DOHH2 (cell line): Measurements from ENCODE around the gene KLHL2.

ENCODE experiments used
- H3F3A ChIP-seq: fragments of 200-600 bp; sonication (generic), shearing (Covaris generic); 2 replicates; pipeline ENCODE4 v1.6.0; 2016; ENCODE audit warnings: antibody characterized with exemption, mild to moderate bottlenecking; ENCODE audit not compliant: control insufficient read depth, insufficient read depth
- H3K27ac ChIP-seq: fragments of 200-600 bp; sonication (generic); 2 replicates; pipeline ENCODE4 v1.5.1; 2014; ENCODE audit warnings: low read depth, mild to moderate bottlenecking, low read length, moderate library complexity
- H3K27me3 ChIP-seq: fragments of 200-600 bp; sonication (generic); 2 replicates; pipeline ENCODE4 v1.6.1; 2014; ENCODE audit warnings: mild to moderate bottlenecking, low read length, mixed read lengths; ENCODE audit not compliant: control insufficient read depth
- H3K36me3 ChIP-seq: fragments of 200-600 bp; sonication (generic); 2 replicates; pipeline ENCODE4 v1.6.1; 2014; ENCODE audit warnings: mild to moderate bottlenecking, low read length, moderate library complexity, mixed read lengths; ENCODE audit not compliant: control insufficient read depth
- H3K4me1 ChIP-seq: fragments of 200-600 bp; sonication (generic); 2 replicates; pipeline ENCODE4 v1.6.1; 2014; ENCODE audit warnings: mild to moderate bottlenecking, low read length, mixed read lengths; ENCODE audit not compliant: control insufficient read depth
- H3K4me2 ChIP-seq: fragments of 200-600 bp; sonication (generic); 2 replicates; pipeline ENCODE4 v1.6.0; 2014; ENCODE audit warnings: mild to moderate bottlenecking, low read length, moderate library complexity
- H3K4me3 ChIP-seq: fragments of 200-600 bp; sonication (generic); 2 replicates; pipeline ENCODE4 v1.5.1; 2014; ENCODE audit warnings: mild to moderate bottlenecking, low read length, mixed read lengths
- H3K79me2 ChIP-seq: fragments of 200-600 bp; sonication (generic); 2 replicates; pipeline ENCODE4 v1.6.1; 2014; ENCODE audit warnings: mild to moderate bottlenecking, low read length, mixed read lengths; ENCODE audit not compliant: control insufficient read depth
- H3K9me2 ChIP-seq: fragments of 200-600 bp; sonication (generic); replicated peaks from 2 replicates; pipeline ENCODE4 v1.6.1; 2014; ENCODE audit warnings: mild to moderate bottlenecking, low read length, mixed read lengths; ENCODE audit not compliant: control insufficient read depth
- H3K9me3 ChIP-seq: fragments of 200-600 bp; sonication (generic); 2 replicates; pipeline ENCODE4 v1.6.1; 2014; ENCODE audit warnings: antibody characterized with exemption, low read length, mixed read lengths; ENCODE audit not compliant: control insufficient read depth, insufficient read depth
- H4K20me1 ChIP-seq: fragments of 200-600 bp; sonication (generic); 2 replicates; pipeline ENCODE4 v1.6.0; 2014; ENCODE audit warnings: low read depth, mild to moderate bottlenecking, antibody characterized with exemption, low read length, moderate library complexity; ENCODE audit not compliant: control insufficient read depth, insufficient read depth
- EZH2phosphoT487 ChIP-seq: fragments of 200-600 bp; sonication (generic); IDR thresholded peaks from 2 replicates; pipeline ENCODE4 v1.6.1; 2017; ENCODE audit warnings: borderline replicate concordance, mild to moderate bottlenecking, antibody characterized with exemption, low read length, moderate library complexity, mixed read lengths
- TF ChIP-seq, protein P1 (sequence below): fragments of 200-600 bp; sonication (generic); IDR thresholded peaks from one replicate; pipeline ENCODE4 v1.5.1; 2014; ENCODE audit warnings: antibody characterized with exemption, mild to moderate bottlenecking, low read depth, low read length; ENCODE audit not compliant: poor library complexity, severe bottlenecking

The KLHL2 gene

DNA sequence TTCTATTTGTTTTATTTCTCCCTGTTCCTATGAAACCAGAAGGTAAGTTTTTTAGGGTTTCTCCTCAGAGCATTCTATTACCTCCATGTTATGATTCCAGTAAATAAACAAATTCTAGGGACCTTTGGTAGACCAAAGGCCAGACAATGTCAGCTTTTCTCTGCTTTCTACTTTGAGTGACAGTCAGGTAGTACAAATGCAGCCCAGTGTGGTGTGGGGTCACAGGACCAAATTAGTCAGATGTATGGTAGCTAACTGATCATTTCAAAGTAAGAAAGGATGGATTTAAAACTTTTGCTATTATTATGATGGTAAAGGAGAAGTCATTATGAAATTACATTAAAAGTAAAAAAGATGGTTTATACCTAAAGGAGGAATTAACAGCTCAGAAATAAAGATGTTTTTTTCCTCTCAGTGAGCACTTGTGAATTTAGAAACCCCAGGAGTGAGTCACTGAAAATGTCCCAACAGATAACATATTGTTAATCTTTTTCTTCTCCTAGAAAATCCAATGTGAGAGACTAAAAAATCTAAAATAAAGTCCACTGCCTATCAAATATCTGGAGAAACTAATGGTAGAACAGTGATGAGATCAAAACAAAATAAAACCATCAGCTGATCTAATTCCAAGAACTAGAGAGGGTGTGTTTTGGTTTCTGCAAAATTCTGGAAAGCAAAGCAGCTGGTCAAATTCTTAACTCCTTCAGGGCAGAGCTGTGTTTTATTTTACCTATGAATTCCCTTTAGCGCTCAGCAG lies 16.6 kb upstream of the KLHL2 start:
- H3F3A ChIP-seq = no peaks in the 10 kb centered on the region
- H3K9me3 ChIP-seq = no peaks in the 10 kb centered on the region
- no peaks in the 10 kb centered on the region for H3K36me3 ChIP-seq
- TF ChIP-seq EZH2phosphoT487 = no peak
- TF ChIP-seq, protein P1, sequence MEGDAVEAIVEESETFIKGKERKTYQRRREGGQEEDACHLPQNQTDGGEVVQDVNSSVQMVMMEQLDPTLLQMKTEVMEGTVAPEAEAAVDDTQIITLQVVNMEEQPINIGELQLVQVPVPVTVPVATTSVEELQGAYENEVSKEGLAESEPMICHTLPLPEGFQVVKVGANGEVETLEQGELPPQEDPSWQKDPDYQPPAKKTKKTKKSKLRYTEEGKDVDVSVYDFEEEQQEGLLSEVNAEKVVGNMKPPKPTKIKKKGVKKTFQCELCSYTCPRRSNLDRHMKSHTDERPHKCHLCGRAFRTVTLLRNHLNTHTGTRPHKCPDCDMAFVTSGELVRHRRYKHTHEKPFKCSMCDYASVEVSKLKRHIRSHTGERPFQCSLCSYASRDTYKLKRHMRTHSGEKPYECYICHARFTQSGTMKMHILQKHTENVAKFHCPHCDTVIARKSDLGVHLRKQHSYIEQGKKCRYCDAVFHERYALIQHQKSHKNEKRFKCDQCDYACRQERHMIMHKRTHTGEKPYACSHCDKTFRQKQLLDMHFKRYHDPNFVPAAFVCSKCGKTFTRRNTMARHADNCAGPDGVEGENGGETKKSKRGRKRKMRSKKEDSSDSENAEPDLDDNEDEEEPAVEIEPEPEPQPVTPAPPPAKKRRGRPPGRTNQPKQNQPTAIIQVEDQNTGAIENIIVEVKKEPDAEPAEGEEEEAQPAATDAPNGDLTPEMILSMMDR = no peak
- no peak overlapping the region for H3K4me2 ChIP-seq
- no peak overlapping the region for H3K4me3 ChIP-seq
- no peaks in the 10 kb centered on the region for H3K27me3 ChIP-seq
- H3K79me2 ChIP-seq = no peaks in the 10 kb centered on the region
- H4K20me1 ChIP-seq = no peaks in the 10 kb centered on the region
- no peaks in the 10 kb centered on the region for H3K4me1 ChIP-seq
- no peak overlapping the region for H3K27ac ChIP-seq
- H3K9me2 ChIP-seq = no peaks in the 10 kb centered on the region

DNA sequence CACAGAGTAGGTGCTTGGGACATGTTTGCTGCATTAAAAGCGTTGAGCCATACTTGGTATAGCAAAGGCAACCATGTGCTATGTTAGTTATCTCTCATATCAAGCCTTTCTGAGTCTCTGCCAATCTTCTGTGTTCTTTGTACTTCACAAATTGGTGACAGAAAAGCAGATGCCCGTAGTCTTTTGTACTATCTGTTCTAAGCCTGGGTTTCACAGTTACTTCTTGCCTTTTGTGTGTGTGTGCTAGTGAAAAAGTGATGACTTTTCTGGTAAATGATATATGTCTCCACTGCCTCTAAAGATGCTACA lies 16.1 kb upstream of the KLHL2 start:
- Histone ChIP-seq H3K79me2 (no peaks in the 10 kb centered on the region), H3K27ac (no peak overlapping the region), H3K9me2 (no peaks in the 10 kb centered on the region), H4K20me1 (no peaks in the 10 kb centered on the region), H3K4me3 (no peak overlapping the region), H3K27me3 (no peaks in the 10 kb centered on the region), H3K4me2 (no peak overlapping the region), H3F3A (no peaks in the 10 kb centered on the region), H3K36me3 (no peaks in the 10 kb centered on the region), H3K4me1 (no peaks in the 10 kb centered on the region), H3K9me3 (no peaks in the 10 kb centered on the region)
- TF ChIP-seq, protein P1 = no peak
- no peak for TF ChIP-seq EZH2phosphoT487

DNA sequence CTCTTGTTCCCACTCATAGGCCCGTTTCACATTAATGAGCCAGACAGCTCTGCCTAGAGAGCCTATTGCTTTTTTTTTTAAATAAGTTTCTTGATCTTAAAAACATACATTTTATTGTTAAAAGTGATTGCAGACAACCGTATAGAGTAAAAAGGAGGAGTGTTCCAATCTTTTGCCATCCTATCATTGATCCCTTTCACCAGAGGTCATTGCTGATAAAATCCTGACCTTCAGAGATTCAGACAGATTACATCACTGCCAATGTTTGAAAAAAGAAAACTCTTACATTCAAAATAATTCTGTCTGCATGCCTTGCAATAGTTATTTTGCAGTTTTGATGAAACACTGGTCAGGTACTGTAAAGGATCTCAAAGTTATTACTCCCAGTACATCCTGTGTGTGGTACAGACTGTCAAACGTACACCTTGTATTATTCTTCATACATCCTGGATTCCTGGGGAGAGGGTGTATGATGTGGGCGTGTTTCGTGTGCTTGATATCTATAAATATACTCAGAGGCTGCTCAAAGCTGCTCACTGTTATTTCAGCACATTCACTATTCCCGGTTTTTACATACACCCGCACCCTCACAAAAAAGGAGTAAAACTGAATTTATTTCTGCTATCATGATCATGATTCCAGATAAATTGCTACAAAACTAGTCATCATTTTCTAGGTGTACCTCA lies 15.4 kb upstream of the KLHL2 start:
- Histone ChIP-seq H3K27ac (no peak overlapping the region), H3K27me3 (no peaks in the 10 kb centered on the region), H3K9me2 (no peaks in the 10 kb centered on the region), H3K9me3 (no peaks in the 10 kb centered on the region), H3K4me3 (no peak overlapping the region), H3F3A (no peaks in the 10 kb centered on the region), H3K36me3 (no peaks in the 10 kb centered on the region), H4K20me1 (no peaks in the 10 kb centered on the region), H3K4me1 (no peaks in the 10 kb centered on the region), H3K79me2 (no peaks in the 10 kb centered on the region), H3K4me2 (no peak overlapping the region)
- TF ChIP-seq, protein P1 = no peak
- no peak for TF ChIP-seq EZH2phosphoT487
